HepG2 (cell line): ENCODE results near the gene CISD3. TPM values are rescaled to one million over a fixed set of nuclear protein-coding genes. Genes with fewer than 3 reads are reported as not detected.

Experiments used
- FOXK2 ChIP-seq: fragments of 450-650 bp; IDR thresholded peaks from 2 replicates; pipeline ENCODE4 v1.6.1; 2016
- REXO4 ChIP-seq: sonication (generic); formaldehyde crosslinking; IDR thresholded peaks from 2 replicates; pipeline ENCODE4 v1.8.0; 2022; ENCODE audit warnings: missing genetic modification reagents, mild to moderate bottlenecking, borderline replicate concordance
- SMC3 ChIP-seq: IDR thresholded peaks from 2 replicates; pipeline ENCODE4 v1.6.1; 2011; ENCODE audit warnings: low read length, improper control_type of control experiment
- SRSF1 ChIP-seq: fragments of 200-400 bp; formaldehyde crosslinking; optimal IDR thresholded peaks from 2 replicates; pipeline ENCODE3; 2017; ENCODE audit warnings: mild to moderate bottlenecking, low read depth, low read length, moderate library complexity
- TEAD3 ChIP-seq: optimal IDR thresholded peaks from 2 replicates; pipeline ENCODE3; 2016; ENCODE audit warnings: borderline replicate concordance
- ZFY ChIP-seq: sonication (generic); formaldehyde crosslinking; IDR thresholded peaks from 2 replicates; pipeline ENCODE4 v1.4.0; 2020; ENCODE audit warnings: missing genetic modification reagents
- ZNF367 ChIP-seq: sonication (generic); formaldehyde crosslinking; IDR thresholded peaks from 2 replicates; pipeline ENCODE4 v1.4.0; 2020; ENCODE audit warnings: missing genetic modification reagents, borderline replicate concordance
- ZNF383 ChIP-seq: sonication (generic); formaldehyde crosslinking; IDR thresholded peaks from 2 replicates; pipeline ENCODE4 v1.4.0; 2020; ENCODE audit warnings: missing genetic modification reagents, mild to moderate bottlenecking, borderline replicate concordance
- ZNF432 ChIP-seq: sonication (generic); formaldehyde crosslinking; IDR thresholded peaks from 2 replicates; pipeline ENCODE4 v1.5.0; 2020; ENCODE audit warnings: missing genetic modification reagents, mild to moderate bottlenecking, borderline replicate concordance
- polyA plus RNA-seq, 8 experiments: library from polyadenylated mRNA; depleted of rRNA in 3 of 8; stranded (reverse) in 7 of 8; unstranded in 1 of 8; fragments of >200 nt; fragmentation: Illumina TruSeq in 4 of 8; extraction: Trizol in 4 of 8; gene quantifications; 2 replicates each; pipeline versions ENCODE4 v1.2.1 to v1.2.3, GENCODE V29; 2011 to 2016; ENCODE audit warnings: low read depth in 4 of 8, missing spikeins in 1 of 8, mixed read lengths in 1 of 8; ENCODE audit not compliant: insufficient read depth in 1 of 8
- total RNA-seq, 5 experiments: library from RNA; depleted of rRNA; stranded (reverse); fragments of >200 nt; fragmentation: Illumina TruSeq; extraction: Trizol; gene quantifications; 2 replicates each; pipeline ENCODE4 v1.2.3, GENCODE V29; 2016; ENCODE audit warnings: low read depth in 1 of 5
- TF ChIP-seq, protein P1 (sequence below): sonication (generic); formaldehyde crosslinking; IDR thresholded peaks from one replicate; pipeline ENCODE4 v1.5.1; 2020; ENCODE audit warnings: mild to moderate bottlenecking, missing genetic modification reagents; ENCODE audit errors: not compliant biosample characterization
- TF ChIP-seq, protein P2 (sequence below): sonication (generic); formaldehyde crosslinking; IDR thresholded peaks from 2 replicates; pipeline ENCODE4; 2020; ENCODE audit warnings: missing genetic modification reagents, mild to moderate bottlenecking, borderline replicate concordance
- TF ChIP-seq, protein P3 (sequence below): sonication (generic); formaldehyde crosslinking; IDR thresholded peaks from 2 replicates; pipeline ENCODE4 v1.8.0; 2022; ENCODE audit warnings: missing genetic modification reagents, mild to moderate bottlenecking, borderline replicate concordance
- TF ChIP-seq, protein P4 (sequence below): sonication (generic); formaldehyde crosslinking; IDR thresholded peaks from 2 replicates; pipeline ENCODE4 v1.4.0; 2020; ENCODE audit warnings: missing genetic modification reagents

The CISD3 gene
- total and polyA plus RNA-seq, 2 of the 13 experiments (the other 11 are each of a cell fraction or from before 2014, with no cell fraction given): 30.0 to 34.1 TPM

DNA sequence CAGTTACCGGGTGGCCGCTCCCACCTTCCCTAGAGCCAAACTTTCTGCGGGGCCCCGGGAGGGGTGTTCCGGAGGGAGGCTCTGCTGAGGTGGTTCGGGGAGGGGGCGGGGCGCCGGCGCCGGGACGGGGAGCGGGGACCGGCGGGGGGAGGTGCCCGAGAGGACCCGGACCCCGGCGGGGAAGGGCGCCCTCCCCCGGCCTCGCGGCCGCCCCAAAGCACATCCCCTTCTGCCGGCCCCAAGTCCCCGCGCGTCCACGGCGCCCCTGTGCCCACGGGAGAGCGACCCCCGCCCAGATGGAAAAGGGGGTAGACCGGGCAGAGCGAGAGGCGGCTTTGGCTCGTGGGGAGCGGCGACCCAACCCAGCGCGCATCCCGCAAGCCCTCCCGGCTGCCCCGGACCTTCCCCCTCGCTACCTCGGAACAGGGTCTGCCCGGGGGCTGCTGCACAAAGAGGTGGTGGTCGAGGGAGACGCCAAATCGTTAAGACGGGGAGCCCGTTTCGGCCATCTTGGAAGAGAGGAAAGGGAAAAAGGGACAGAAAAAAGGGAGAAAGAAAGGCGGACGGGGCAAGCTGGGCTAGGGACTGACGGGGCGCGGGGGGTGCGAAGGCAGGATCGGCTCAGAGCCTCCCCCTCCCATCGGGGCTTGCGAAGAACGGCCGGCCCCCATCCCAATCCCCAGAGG, 17.5 kb downstream of the CISD3 start (continued):
- TF ChIP-seq SMC3: no peak
- TF ChIP-seq FOXK2: no peak
- TF ChIP-seq ZNF432 (CRISPR knock-in tag): no peak
- peak; percentile 50 for TF ChIP-seq SRSF1
- TF ChIP-seq, protein P1, sequence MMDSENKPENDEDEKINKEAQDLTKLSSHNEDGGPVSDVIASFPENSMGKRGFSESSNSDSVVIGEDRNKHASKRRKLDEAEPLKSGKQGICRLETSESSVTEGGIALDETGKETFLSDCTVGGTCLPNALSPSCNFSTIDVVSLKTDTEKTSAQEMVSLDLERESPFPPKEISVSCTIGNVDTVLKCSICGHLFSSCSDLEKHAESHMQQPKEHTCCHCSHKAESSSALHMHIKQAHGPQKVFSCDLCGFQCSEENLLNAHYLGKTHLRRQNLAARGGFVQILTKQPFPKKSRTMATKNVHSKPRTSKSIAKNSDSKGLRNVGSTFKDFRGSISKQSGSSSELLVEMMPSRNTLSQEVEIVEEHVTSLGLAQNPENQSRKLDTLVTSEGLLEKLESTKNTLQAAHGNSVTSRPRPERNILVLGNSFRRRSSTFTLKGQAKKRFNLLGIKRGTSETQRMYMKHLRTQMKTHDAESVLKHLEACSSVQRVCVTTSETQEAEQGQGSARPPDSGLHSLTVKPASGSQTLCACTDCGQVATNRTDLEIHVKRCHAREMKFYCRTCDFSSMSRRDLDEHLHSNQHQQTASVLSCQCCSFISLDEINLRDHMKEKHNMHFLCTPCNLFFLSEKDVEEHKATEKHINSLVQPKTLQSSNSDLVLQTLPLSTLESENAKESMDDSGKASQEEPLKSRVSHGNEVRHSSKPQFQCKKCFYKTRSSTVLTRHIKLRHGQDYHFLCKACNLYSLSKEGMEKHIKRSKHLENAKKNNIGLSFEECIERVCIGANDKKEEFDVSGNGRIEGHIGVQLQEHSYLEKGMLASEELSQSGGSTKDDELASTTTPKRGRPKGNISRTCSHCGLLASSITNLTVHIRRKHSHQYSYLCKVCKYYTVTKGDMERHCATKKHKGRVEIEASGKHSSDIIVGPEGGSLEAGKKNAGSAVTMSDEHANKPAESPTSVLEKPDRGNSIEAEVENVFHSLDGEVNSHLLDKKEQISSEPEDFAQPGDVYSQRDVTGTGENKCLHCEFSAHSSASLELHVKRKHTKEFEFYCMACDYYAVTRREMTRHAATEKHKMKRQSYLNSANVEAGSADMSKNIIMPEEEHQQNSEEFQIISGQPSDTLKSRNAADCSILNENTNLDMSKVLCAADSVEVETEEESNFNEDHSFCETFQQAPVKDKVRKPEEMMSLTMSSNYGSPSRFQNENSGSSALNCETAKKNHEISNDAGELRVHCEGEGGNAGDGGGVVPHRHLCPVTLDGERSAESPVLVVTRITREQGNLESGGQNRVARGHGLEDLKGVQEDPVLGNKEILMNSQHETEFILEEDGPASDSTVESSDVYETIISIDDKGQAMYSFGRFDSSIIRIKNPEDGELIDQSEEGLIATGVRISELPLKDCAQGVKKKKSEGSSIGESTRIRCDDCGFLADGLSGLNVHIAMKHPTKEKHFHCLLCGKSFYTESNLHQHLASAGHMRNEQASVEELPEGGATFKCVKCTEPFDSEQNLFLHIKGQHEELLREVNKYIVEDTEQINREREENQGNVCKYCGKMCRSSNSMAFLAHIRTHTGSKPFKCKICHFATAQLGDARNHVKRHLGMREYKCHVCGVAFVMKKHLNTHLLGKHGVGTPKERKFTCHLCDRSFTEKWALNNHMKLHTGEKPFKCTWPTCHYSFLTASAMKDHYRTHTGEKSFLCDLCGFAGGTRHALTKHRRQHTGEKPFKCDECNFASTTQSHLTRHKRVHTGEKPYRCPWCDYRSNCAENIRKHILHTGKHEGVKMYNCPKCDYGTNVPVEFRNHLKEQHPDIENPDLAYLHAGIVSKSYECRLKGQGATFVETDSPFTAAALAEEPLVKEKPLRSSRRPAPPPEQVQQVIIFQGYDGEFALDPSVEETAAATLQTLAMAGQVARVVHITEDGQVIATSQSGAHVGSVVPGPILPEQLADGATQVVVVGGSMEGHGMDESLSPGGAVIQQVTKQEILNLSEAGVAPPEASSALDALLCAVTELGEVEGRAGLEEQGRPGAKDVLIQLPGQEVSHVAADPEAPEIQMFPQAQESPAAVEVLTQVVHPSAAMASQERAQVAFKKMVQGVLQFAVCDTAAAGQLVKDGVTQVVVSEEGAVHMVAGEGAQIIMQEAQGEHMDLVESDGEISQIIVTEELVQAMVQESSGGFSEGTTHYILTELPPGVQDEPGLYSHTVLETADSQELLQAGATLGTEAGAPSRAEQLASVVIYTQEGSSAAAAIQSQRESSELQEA (CRISPR knock-in tag): no peak
- TF ChIP-seq, protein P2, sequence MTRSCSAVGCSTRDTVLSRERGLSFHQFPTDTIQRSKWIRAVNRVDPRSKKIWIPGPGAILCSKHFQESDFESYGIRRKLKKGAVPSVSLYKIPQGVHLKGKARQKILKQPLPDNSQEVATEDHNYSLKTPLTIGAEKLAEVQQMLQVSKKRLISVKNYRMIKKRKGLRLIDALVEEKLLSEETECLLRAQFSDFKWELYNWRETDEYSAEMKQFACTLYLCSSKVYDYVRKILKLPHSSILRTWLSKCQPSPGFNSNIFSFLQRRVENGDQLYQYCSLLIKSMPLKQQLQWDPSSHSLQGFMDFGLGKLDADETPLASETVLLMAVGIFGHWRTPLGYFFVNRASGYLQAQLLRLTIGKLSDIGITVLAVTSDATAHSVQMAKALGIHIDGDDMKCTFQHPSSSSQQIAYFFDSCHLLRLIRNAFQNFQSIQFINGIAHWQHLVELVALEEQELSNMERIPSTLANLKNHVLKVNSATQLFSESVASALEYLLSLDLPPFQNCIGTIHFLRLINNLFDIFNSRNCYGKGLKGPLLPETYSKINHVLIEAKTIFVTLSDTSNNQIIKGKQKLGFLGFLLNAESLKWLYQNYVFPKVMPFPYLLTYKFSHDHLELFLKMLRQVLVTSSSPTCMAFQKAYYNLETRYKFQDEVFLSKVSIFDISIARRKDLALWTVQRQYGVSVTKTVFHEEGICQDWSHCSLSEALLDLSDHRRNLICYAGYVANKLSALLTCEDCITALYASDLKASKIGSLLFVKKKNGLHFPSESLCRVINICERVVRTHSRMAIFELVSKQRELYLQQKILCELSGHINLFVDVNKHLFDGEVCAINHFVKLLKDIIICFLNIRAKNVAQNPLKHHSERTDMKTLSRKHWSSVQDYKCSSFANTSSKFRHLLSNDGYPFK (CRISPR knock-in tag): peak; percentile 93
- no peak for TF ChIP-seq ZNF367 (CRISPR knock-in tag)
- TF ChIP-seq ZFY: no peak
- TF ChIP-seq REXO4 (CRISPR knock-in tag): 0 out of 2 replicates have a peak, but pooled peaks have one; percentile 39
- TF ChIP-seq, protein P3, sequence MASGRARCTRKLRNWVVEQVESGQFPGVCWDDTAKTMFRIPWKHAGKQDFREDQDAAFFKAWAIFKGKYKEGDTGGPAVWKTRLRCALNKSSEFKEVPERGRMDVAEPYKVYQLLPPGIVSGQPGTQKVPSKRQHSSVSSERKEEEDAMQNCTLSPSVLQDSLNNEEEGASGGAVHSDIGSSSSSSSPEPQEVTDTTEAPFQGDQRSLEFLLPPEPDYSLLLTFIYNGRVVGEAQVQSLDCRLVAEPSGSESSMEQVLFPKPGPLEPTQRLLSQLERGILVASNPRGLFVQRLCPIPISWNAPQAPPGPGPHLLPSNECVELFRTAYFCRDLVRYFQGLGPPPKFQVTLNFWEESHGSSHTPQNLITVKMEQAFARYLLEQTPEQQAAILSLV (CRISPR knock-in tag): no peak
- no peak for TF ChIP-seq ZNF383 (CRISPR knock-in tag)
- TF ChIP-seq TEAD3 (CRISPR knock-in tag): peak; percentile 26
- TF ChIP-seq, protein P4, sequence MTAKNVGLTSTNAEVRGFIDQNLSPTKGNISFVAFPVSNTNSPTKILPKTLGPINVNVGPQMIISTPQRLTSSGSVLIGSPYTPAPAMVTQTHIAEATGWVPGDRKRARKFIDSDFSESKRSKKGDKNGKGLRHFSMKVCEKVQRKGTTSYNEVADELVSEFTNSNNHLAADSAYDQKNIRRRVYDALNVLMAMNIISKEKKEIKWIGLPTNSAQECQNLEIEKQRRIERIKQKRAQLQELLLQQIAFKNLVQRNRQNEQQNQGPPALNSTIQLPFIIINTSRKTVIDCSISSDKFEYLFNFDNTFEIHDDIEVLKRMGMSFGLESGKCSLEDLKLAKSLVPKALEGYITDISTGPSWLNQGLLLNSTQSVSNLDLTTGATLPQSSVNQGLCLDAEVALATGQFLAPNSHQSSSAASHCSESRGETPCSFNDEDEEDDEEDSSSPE (CRISPR knock-in tag): no peak
